H1 (cell line): ENCODE data around the gene GABBR1. TPM values are rescaled to one million over a fixed set of nuclear protein-coding genes. Genes with fewer than 3 reads are reported as not detected.

Experiments
- CTCF ChIA-PET: fragments of 300-600 bp; sonication (Branson Sonifier 250); formaldehyde crosslinking; loops from one replicate; lab custom pipeline; 2021; ENCODE audit not compliant: partially characterized antibody; lab: Charles Lee
- POLR2A ChIA-PET: fragments of 300-600 bp; sonication (Branson Sonifier 250); formaldehyde crosslinking; loops from one replicate; lab custom pipeline; 2021; ENCODE audit warnings: inconsistent platforms; ENCODE audit not compliant: partially characterized antibody; lab: Charles Lee
- DNase-seq, 2 experiments: peaks; one replicate each; pipeline versions ENCODE4 v3.0.0 to v3.0.0-alpha.2; 2010 to 2022; ENCODE audit warnings: low spot score in 2 of 2, low read depth in 1 of 2, mixed read lengths in 1 of 2
- FAIRE-seq: peaks from 2 replicates; lab custom pipeline; 2011; peaks lifted over from hg19 to GRCh38; lab: Jason Lieb, UNC
- H2AFZ ChIP-seq: 2 replicates; pipeline ENCODE4 v1.8.1; 2012; ENCODE audit warnings: low read length, inconsistent platforms
- H2AK5ac ChIP-seq: 2 replicates; pipeline ENCODE4 v1.6.1; 2013; ENCODE audit warnings: low read depth, low read length
- H2BK120ac ChIP-seq: replicated peaks from 2 replicates; pipeline ENCODE3; 2013; ENCODE audit warnings: low read depth, low read length, inconsistent platforms
- H2BK12ac ChIP-seq: 2 replicates; pipeline ENCODE4 v1.6.1; 2013; ENCODE audit warnings: low read depth, low read length
- H2BK15ac ChIP-seq: 2 replicates; pipeline ENCODE4 v1.6.1; 2013; ENCODE audit warnings: low read length
- H2BK20ac ChIP-seq: 2 replicates; pipeline ENCODE4 v1.6.1; 2013; ENCODE audit warnings: low read length
- H2BK5ac ChIP-seq: 2 replicates; pipeline ENCODE4 v1.6.1; 2013; ENCODE audit warnings: low read depth, low read length
- H3K14ac ChIP-seq: 2 replicates; pipeline ENCODE4 v1.6.1; 2013; ENCODE audit warnings: inconsistent platforms; ENCODE audit not compliant: insufficient read length
- H3K18ac ChIP-seq: 2 replicates; pipeline ENCODE4 v1.6.1; 2013; ENCODE audit warnings: low read length; ENCODE audit errors: extremely low read depth
- H3K23ac ChIP-seq: 2 replicates; pipeline ENCODE4 v1.6.1; 2013; ENCODE audit warnings: inconsistent platforms; ENCODE audit not compliant: insufficient read length
- H3K23me2 ChIP-seq: 2 replicates; pipeline ENCODE4 v1.6.1; 2013; ENCODE audit warnings: low read depth, low read length
- H3K27ac ChIP-seq: 2 replicates; pipeline ENCODE4 v1.6.1; 2011; ENCODE audit warnings: low read depth, low read length, inconsistent platforms
- H3K27me3 ChIP-seq, 4 experiments: replicated peaks in 1 of 4; 1 replicate in 1 of 4; 2 replicates in 3 of 4; pipeline versions ENCODE4 v1.6.1 to v1.8.1; 2011 to 2013; ENCODE audit warnings: low read length in 3 of 4, mild to moderate bottlenecking in 3 of 4, inconsistent platforms in 2 of 4, mixed read lengths in 2 of 4, moderate library complexity in 1 of 4; ENCODE audit not compliant: control insufficient read depth in 3 of 4, insufficient read depth in 3 of 4; ENCODE audit errors: extremely low read depth in 1 of 4
- H3K36me3 ChIP-seq, 4 experiments: 2 replicates each; pipeline versions ENCODE4 v1.6.1 to v1.8.1; 2011 to 2013; ENCODE audit warnings: mild to moderate bottlenecking in 4 of 4, low read length in 3 of 4, moderate library complexity in 2 of 4, control low read depth in 1 of 4, inconsistent platforms in 1 of 4; ENCODE audit not compliant: insufficient read depth in 4 of 4, control insufficient read depth in 2 of 4
- H3K4ac ChIP-seq: replicated peaks from 2 replicates; pipeline ENCODE3; 2013; ENCODE audit warnings: low read length, low read depth, mixed read lengths, inconsistent platforms; ENCODE audit not compliant: insufficient read length
- H3K4me1 ChIP-seq, 4 experiments: replicated peaks in 1 of 4; 1 replicate in 1 of 4; 2 replicates in 3 of 4; pipeline versions ENCODE4 v1.6.1 to v1.8.1; 2011 to 2013; ENCODE audit warnings: low read length in 3 of 4, inconsistent platforms in 2 of 4, mixed read lengths in 1 of 4; ENCODE audit not compliant: insufficient read depth in 4 of 4, control insufficient read depth in 3 of 4
- H3K4me2 ChIP-seq, 2 experiments: 2 replicates each; pipeline versions ENCODE4 v1.6.1 to v1.8.1; 2011 to 2013; ENCODE audit warnings: low read depth in 2 of 2, low read length in 2 of 2, control low read depth in 1 of 2, inconsistent platforms in 1 of 2, mild to moderate bottlenecking in 1 of 2; ENCODE audit not compliant: insufficient read depth in 1 of 2
- H3K4me3 ChIP-seq, 4 experiments: fragments of 200-600, 300-600 bp in 1 of 4; sonication (generic), shearing (Covaris generic), sonication (Bioruptor Twin) in 1 of 4; 2 replicates each; pipeline versions ENCODE4 v1.5.1 to v1.8.1; 2011 to 2016; ENCODE audit warnings: low read length in 4 of 4, low read depth in 3 of 4, control low read depth in 2 of 4, inconsistent platforms in 2 of 4, mild to moderate bottlenecking in 2 of 4, mixed read lengths in 1 of 4, moderate library complexity in 1 of 4; ENCODE audit not compliant: insufficient read depth in 2 of 4; ENCODE audit errors: extremely low read depth in 1 of 4
- H3K56ac ChIP-seq: replicated peaks from 2 replicates; pipeline ENCODE3; 2013; ENCODE audit warnings: low read depth, mild to moderate bottlenecking, mixed read lengths, low read length, inconsistent platforms; ENCODE audit not compliant: insufficient read length
- H3K79me1 ChIP-seq: 2 replicates; pipeline ENCODE4 v1.6.1; 2013; ENCODE audit warnings: low read depth, low read length, control low read depth
- H3K79me2 ChIP-seq, 2 experiments: 2 replicates each; pipeline versions ENCODE4 v1.6.1 to v1.8.1; 2012 to 2013; ENCODE audit warnings: low read length in 2 of 2, mild to moderate bottlenecking in 2 of 2, inconsistent platforms in 1 of 2; ENCODE audit not compliant: insufficient read depth in 2 of 2, control insufficient read depth in 1 of 2
- H3K9ac ChIP-seq, 4 experiments: replicated peaks in 1 of 4; 1 replicate in 1 of 4; 2 replicates in 3 of 4; pipeline versions ENCODE4 v1.6.1 to v1.8.1; 2011 to 2013; ENCODE audit warnings: low read depth in 3 of 4, low read length in 3 of 4, control low read depth in 2 of 4, mild to moderate bottlenecking in 2 of 4, moderate library complexity in 2 of 4, inconsistent platforms in 1 of 4; ENCODE audit errors: extremely low read depth in 1 of 4
- H3K9me3 ChIP-seq, 2 experiments: 2 replicates each; pipeline versions ENCODE4 v1.6.1 to v1.8.1; 2012 to 2013; ENCODE audit warnings: mild to moderate bottlenecking in 2 of 2, moderate library complexity in 2 of 2, control low read depth in 1 of 2, inconsistent platforms in 1 of 2, low read depth in 1 of 2, low read length in 1 of 2, mixed read lengths in 1 of 2; ENCODE audit not compliant: insufficient read depth in 2 of 2
- H4K20me1 ChIP-seq, 2 experiments: replicated peaks in 1 of 2; 2 replicates each; pipeline versions ENCODE3 to v1.8.1; 2011 to 2013; ENCODE audit warnings: inconsistent platforms in 2 of 2, low read length in 2 of 2, mild to moderate bottlenecking in 1 of 2; ENCODE audit not compliant: insufficient read depth in 2 of 2, control insufficient read depth in 1 of 2
- H4K5ac ChIP-seq: 2 replicates; pipeline ENCODE4 v1.6.1; 2013; ENCODE audit warnings: low read length, low read depth, mixed read lengths, inconsistent platforms; ENCODE audit not compliant: insufficient read length
- H4K8ac ChIP-seq: 2 replicates; pipeline ENCODE4 v1.8.0; 2013; ENCODE audit warnings: mild to moderate bottlenecking, moderate library complexity, low read length, inconsistent platforms; ENCODE audit not compliant: insufficient read depth; ENCODE audit errors: extremely low read depth
- H4K91ac ChIP-seq: replicated peaks from 2 replicates; pipeline ENCODE3; 2013; ENCODE audit warnings: low read length, mixed read lengths, inconsistent platforms; ENCODE audit not compliant: insufficient read length
- CHD2 ChIP-seq: IDR thresholded peaks from 2 replicates; pipeline ENCODE4 v1.6.1; 2012; ENCODE audit warnings: low read length, improper control_type of control experiment
- FOSL1 ChIP-seq: IDR thresholded peaks from 2 replicates; pipeline ENCODE4 v1.6.1; 2011; ENCODE audit warnings: mild to moderate bottlenecking, low read depth, low read length, moderate library complexity; ENCODE audit not compliant: insufficient read depth
- JUN ChIP-seq: IDR thresholded peaks from 2 replicates; pipeline ENCODE4 v1.6.1; 2011; ENCODE audit warnings: low read depth, mild to moderate bottlenecking, improper control_type of control experiment, low read length
- KDM1A ChIP-seq: fragments of 200-600, 300-600 bp; sonication (generic); IDR thresholded peaks from 2 replicates; pipeline ENCODE4 v1.7.1; 2016; ENCODE audit warnings: mild to moderate bottlenecking, low read length, borderline replicate concordance
- POU5F1 ChIP-seq: IDR thresholded peaks from 2 replicates; pipeline ENCODE4 v1.6.1; 2011; ENCODE audit warnings: low read depth, mild to moderate bottlenecking, low read length, moderate library complexity
- RBBP5 ChIP-seq: IDR thresholded peaks from 2 replicates; pipeline ENCODE4 v1.7.1; 2012; ENCODE audit warnings: low read depth, mild to moderate bottlenecking, inconsistent platforms, low read length, moderate library complexity, borderline replicate concordance
- RXRA ChIP-seq: IDR thresholded peaks from 2 replicates; pipeline ENCODE4 v1.6.1; 2011; ENCODE audit warnings: low read depth, mild to moderate bottlenecking, low read length, moderate library complexity; ENCODE audit not compliant: insufficient read depth
- SAP30 ChIP-seq: fragments of 300-600 bp; sonication (generic); IDR thresholded peaks from 2 replicates; pipeline ENCODE4 v1.7.1; 2012; ENCODE audit warnings: low read length, moderate library complexity, mild to moderate bottlenecking, inconsistent platforms; ENCODE audit not compliant: insufficient read depth, insufficient replicate concordance
- SP2 ChIP-seq: IDR thresholded peaks from 2 replicates; pipeline ENCODE4 v1.6.1; 2012; ENCODE audit warnings: mild to moderate bottlenecking, low read length, inconsistent platforms
- SUZ12 ChIP-seq: fragments of 200-600 bp; sonication (generic); IDR thresholded peaks from 2 replicates; pipeline ENCODE4 v1.6.1; 2012; ENCODE audit warnings: mild to moderate bottlenecking, inconsistent platforms, low read length, moderate library complexity, mixed read lengths
- WGBS, 2 experiments: shearing (Covaris generic) in 1 of 2; methylation state at CpG; one replicate each; pipeline versions ENCODE4 v1.1.6 to v1.1.7; 2013 to 2015; ENCODE audit warnings: low lambda C conversion rate in 2 of 2, mixed read lengths in 2 of 2, inconsistent platforms in 1 of 2, low coverage in 1 of 2, missing lambda C conversion rate in 1 of 2; ENCODE audit not compliant: insufficient replicate concordance in 2 of 2, insufficient coverage in 1 of 2, insufficient read length in 1 of 2; ENCODE audit errors: extremely low coverage in 1 of 2, missing lambda C conversion rate in 1 of 2; 5-methylcytosine and 5-hydroxymethylcytosine counted together
- polyA plus RNA-seq, 7 experiments: library from polyadenylated mRNA; depleted of rRNA in 3 of 7; stranded (reverse) in 5 of 7; unstranded in 2 of 7; fragments of >200 nt in 5 of 7; fragments of 200-250 nt in 2 of 7; gene quantifications; 1 replicate in 5 of 7; 2 replicates in 1 of 7; 4 replicates in 1 of 7; pipeline versions ENCODE4 v1.2.1 to v1.2.3, GENCODE V29; 2011 to 2013; ENCODE audit warnings: missing spikeins in 2 of 7, mixed read lengths in 2 of 7
- total RNA-seq: library from RNA; stranded (reverse); fragmentation: NEBNext Ultra II Directional; extraction: Animal tissue kit (Norgen Biotek cat#: 25700); gene quantifications from 2 replicates; pipeline ENCODE4 v1.2.1, GENCODE V29; 2021

Gene GABBR1
- total and polyA plus RNA-seq, 2 of the 8 experiments (the other 6 are each of a cell fraction or from before 2014, with no cell fraction given) = 75.9 to 78.3 TPM

DNA sequence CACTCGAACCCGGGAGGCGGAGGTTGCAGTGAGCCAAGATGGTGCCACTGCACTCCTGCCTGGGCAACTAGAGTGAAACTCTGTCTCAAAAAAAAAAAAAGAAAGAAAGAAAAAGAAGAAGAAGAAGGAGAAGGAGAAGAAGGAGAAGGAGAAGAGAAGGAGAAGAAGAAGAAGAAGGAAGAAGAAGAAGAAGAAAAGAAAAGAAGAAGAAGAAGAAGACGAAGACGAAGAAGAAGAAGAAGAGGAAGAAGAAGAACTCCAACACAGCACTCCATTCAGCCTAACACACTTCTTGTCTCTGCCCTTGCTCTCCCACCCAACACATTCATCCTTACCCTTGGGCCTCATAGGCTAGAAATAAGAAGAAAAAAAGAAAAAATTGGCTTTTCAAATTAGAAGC lies 41.0 kb upstream of the GABBR1 start:
- CTCF ChIA-PET = interaction anchor here (0.9 to 12.7 kb wide), 6 partner anchors 10 to 21 kb away, joined by 3 to 502 read pairs (median 50); partner anchors contain the start of gene MOG
- TF ChIP-seq POU5F1 (no peak), SAP30 (no peak), RBBP5 (no peak), SP2 (no peak), CHD2 (no peak), RXRA (no peak), SUZ12 (no peak), JUN (no peak), KDM1A (no peak), FOSL1 (no peak)
- TF ChIP-seq, all 59 proteins: peak for 0

More for the DNA sequence above, 41.0 kb upstream of the GABBR1 start:
- no peak for DNase-seq
- no peak overlapping the region for H4K5ac ChIP-seq
- no peak overlapping the region for H3K4ac ChIP-seq
- no peak overlapping the region for H3K27ac ChIP-seq
- no peak overlapping the region for H4K91ac ChIP-seq
- WGBS, 2 experiments = 92% methylated on average over 3 of the region's 5 CpGs; no CpG with 5 or more reads in 1 of the 2 experiments
- no peaks in the 10 kb centered on the region for H3K36me3 ChIP-seq
- H3K4me3 ChIP-seq = no peak overlapping the region
- no peak overlapping the region for H2BK120ac ChIP-seq
- H3K23ac ChIP-seq = no peak overlapping the region
- POLR2A ChIA-PET = interaction anchor here (0.8 kb wide), 1 partner anchor 23 kb away, joined by 3 read pairs; no protein-coding TSS in a partner anchor
- H3K9me3 ChIP-seq = no peaks in the 10 kb centered on the region
- H2BK5ac ChIP-seq = no peak overlapping the region
- H2BK12ac ChIP-seq = no peak overlapping the region
- no peaks in the 10 kb centered on the region for H4K20me1 ChIP-seq
- no peak overlapping the region for H2BK15ac ChIP-seq
- no peaks in the 10 kb centered on the region; the same call in 1 of the 2 replicates for H3K23me2 ChIP-seq
- H3K79me2 ChIP-seq = no peaks in the 10 kb centered on the region
- no peaks in the 10 kb centered on the region for H3K79me1 ChIP-seq
- no peak overlapping the region for H2BK20ac ChIP-seq
- no peak overlapping the region for H4K8ac ChIP-seq
- no peak overlapping the region for H2AK5ac ChIP-seq
- H2AFZ ChIP-seq = no peak overlapping the region
- no peak overlapping the region for H3K56ac ChIP-seq
- FAIRE-seq = no peak
- H3K4me2 ChIP-seq = no peak overlapping the region
- no peaks in the 10 kb centered on the region for H3K27me3 ChIP-seq
- no peak overlapping the region for H3K9ac ChIP-seq
- no peak overlapping the region for H3K18ac ChIP-seq
- no peak overlapping the region for H3K14ac ChIP-seq
- peaks cover 0 to 3% (median 0%) of the 10 kb centered on the region in 4 experiments; a peak in 1 of 7 replicates for H3K4me1 ChIP-seq
